22Rv1 (cell line): Measurements from ENCODE around the gene CLK4.

Experiments
- CTCF ChIP-seq: fragments of 450-650 bp; IDR thresholded peaks from 2 replicates; pipeline ENCODE4 v1.5.1; 2017; ENCODE audit warnings: mild to moderate bottlenecking
- ZFX ChIP-seq: fragments of 450-650 bp; IDR thresholded peaks from 2 replicates; pipeline ENCODE4 v1.6.1; 2017; ENCODE audit warnings: antibody characterized with exemption, borderline replicate concordance

- TF ChIP-seq CTCF (no peak), ZFX (no peak)
Observed at GRCh38 chr5:178606269-178606668, 20.6 kb downstream of the CLK4 start.
